GM19372 (cell line): ENCODE measurements around the gene ZNF26.
"Not testable (repeated sequence)": the region's sequence is repeated elsewhere in the genome, so short reads cannot be mapped to it uniquely, and the experiment has no call there.

Experiments used
- ATAC-seq: cut with Tn5 transposase; IDR thresholded peaks from one replicate; pipeline ENCODE4 v1.9.1; 2021; ENCODE audit warnings: mild to moderate bottlenecking, low read depth, moderate library complexity; ENCODE audit not compliant: unreplicated experiment

Gene ZNF26

GRCh38 chr12:132986001-132986884 lies at the start of gene ZNF26:
Gene ZNF26, plus strand, starts transcription at chr12:132986367. Its CDS starts 474 bp downstream, at chr12:132986841.
- ATAC-seq = peak; percentile 97

- not testable (repeated sequence) for ATAC-seq
Measured at GRCh38 chr12:132936921-132937320, 49.2 kb upstream of the ZNF26 start.

- no peak for ATAC-seq
Measured at GRCh38 chr12:132937476-132937875, 48.7 kb upstream of the ZNF26 start.

GRCh38 chr12:132938807-132939206 lies 47.4 kb upstream of the ZNF26 start:
- ATAC-seq = not testable (repeated sequence)

GRCh38 chr12:132940071-132940719 lies 46.0 kb upstream of the ZNF26 start:
- ATAC-seq = no peak

- ATAC-seq = no peak
Measured at GRCh38 chr12:132941336-132941954, 44.7 kb upstream of the ZNF26 start.

- no peak for ATAC-seq
Measured at GRCh38 chr12:132942611-132943010, 43.6 kb upstream of the ZNF26 start.

GRCh38 chr12:132945806-132946205 lies 40.4 kb upstream of the ZNF26 start:
- no peak for ATAC-seq

- no peak for ATAC-seq
Measured at GRCh38 chr12:132946246-132946820, 39.8 kb upstream of the ZNF26 start.

GRCh38 chr12:132948146-132949066 lies 37.8 kb upstream of the ZNF26 start:
- no peak for ATAC-seq

GRCh38 chr12:132949936-132950837 lies 36.0 kb upstream of the ZNF26 start:
- no peak for ATAC-seq

GRCh38 chr12:132950844-132951535 lies 35.2 kb upstream of the ZNF26 start:
- ATAC-seq = no peak

- no peak for ATAC-seq
Measured at GRCh38 chr12:132951649-132952048, 34.5 kb upstream of the ZNF26 start.

- no peak for ATAC-seq
Measured at GRCh38 chr12:132952371-132953162, 33.6 kb upstream of the ZNF26 start.

- ATAC-seq = no peak
Measured at GRCh38 chr12:132953163-132953425, 33.1 kb upstream of the ZNF26 start.

- ATAC-seq = no peak
Measured at GRCh38 chr12:132953771-132954170, 32.4 kb upstream of the ZNF26 start.

- ATAC-seq = no peak
Measured at GRCh38 chr12:132954471-132955048, 31.6 kb upstream of the ZNF26 start.
